ENCODE measurements around the gene MRPL53. TPM values are rescaled to one million over a fixed set of nuclear protein-coding genes. Genes with fewer than 3 reads are reported as not detected.
A peak's percentile ranks its signal among the peaks of the same experiment; 100 is the strongest.
"Not testable (repeated sequence)": the region's sequence is repeated elsewhere in the genome, so short reads cannot be mapped to it uniquely, and the experiment has no call there.

MRPL53 gene
- total RNA-seq, 1 donor from 2014 or later: 25.1 TPM

DNA sequence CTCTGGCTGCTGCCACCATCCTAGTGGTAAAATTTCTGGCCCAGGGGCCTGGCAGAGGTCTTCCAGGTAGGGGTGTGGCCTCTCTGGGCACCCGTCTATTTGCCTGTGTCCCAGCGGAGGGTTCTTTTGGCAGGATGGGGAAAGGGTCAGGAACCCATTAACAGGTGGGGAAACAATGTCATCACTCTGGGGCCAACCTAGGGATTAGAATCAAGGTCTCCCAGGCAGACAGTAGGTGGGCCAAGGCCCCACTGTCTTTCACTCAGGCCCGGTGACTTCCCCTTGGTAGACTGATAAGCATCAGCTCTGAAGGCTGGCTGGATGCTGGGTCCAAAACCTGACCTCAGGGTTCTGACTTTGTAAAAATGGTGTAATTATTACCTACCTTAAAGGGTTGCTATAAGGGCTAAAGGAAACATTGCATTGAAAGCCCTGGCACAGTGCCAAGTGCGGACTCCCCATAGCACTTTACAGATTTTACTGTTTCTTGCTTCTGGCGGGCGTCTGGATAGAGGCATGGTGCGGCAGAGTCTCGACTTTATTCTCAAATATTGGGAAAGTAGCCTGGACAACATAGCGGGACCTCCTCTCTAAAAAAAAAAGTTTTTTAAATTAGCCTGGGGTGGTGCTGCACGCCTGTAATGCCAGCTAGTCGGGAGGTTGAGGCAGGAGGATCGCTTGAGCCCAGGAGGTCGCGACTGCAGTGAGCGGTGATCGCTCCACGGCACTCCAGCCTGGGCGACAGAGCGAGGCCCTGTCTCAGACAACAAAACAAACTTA lies 24.7 kb upstream of the MRPL53 start:
- Histone ChIP-seq H3K27me3 (ENCODE audit: control insufficient read depth in 3 of 3, insufficient read depth in 3 of 3, low read length in 3 of 3) (peaks cover 45 to 56% (median 54%) of the 10 kb centered on the region in 3 donors), H3K9me3 (ENCODE audit: control insufficient read depth in 3 of 3, low read length in 3 of 3) (no peaks in the 10 kb centered on the region), H3K4me3 (ENCODE audit: low read length in 3 of 3) (peak overlapping the region; percentile 14 to 60 (median 59)), H3K4me1 (ENCODE audit: control insufficient read depth in 3 of 3, insufficient read depth in 3 of 3, low read length in 3 of 3) (peaks cover 19 to 23% (median 21%) of the 10 kb centered on the region in 3 donors), H3K36me3 (ENCODE audit: control insufficient read depth in 3 of 3, insufficient read depth in 3 of 3, low read length in 3 of 3) (peaks cover 19 to 23% (median 20%) of the 10 kb centered on the region in 3 donors), H3K9ac (ENCODE audit: low read depth in 1 of 3, low read length in 3 of 3) (peak overlapping the region in 2 of 3 donors; percentile 33 to 40), H3K27ac (ENCODE audit: low read depth, low read length) (no peak overlapping the region)

DNA sequence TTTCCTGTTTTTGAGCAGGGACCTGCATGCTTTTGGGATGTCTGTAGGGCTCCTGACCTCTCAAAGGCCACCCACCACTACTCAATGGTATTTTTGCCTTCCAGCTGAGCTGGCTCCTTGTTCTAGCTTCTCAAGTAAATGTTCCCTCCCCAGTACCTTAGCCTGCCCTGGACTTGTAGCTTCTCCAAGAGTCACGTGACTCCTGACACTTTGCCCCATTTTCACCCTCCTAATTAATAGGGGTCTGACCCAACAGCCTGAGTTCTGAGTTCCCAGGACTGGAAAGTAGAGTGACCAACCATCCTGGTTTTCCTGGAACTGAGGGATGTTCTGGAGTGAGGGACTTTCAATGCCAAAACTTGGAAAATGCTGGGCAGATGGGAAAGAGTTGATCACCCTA lies 23.0 kb upstream of the MRPL53 start:
- peaks cover 36 to 39% (median 37%) of the 10 kb centered on the region in 3 donors for H3K36me3 ChIP-seq (ENCODE audit: control insufficient read depth in 3 of 3, insufficient read depth in 3 of 3, low read length in 3 of 3)
- H3K9me3 ChIP-seq (ENCODE audit: control insufficient read depth in 3 of 3, low read length in 3 of 3): no peaks in the 10 kb centered on the region
- no peak overlapping the region for H3K9ac ChIP-seq (ENCODE audit: low read depth in 1 of 3, low read length in 3 of 3)
- H3K27me3 ChIP-seq (ENCODE audit: control insufficient read depth in 3 of 3, insufficient read depth in 3 of 3, low read length in 3 of 3): peaks cover 32 to 40% (median 39%) of the 10 kb centered on the region in 3 donors
- peaks cover 19 to 23% (median 21%) of the 10 kb centered on the region in 3 donors for H3K4me1 ChIP-seq (ENCODE audit: control insufficient read depth in 3 of 3, insufficient read depth in 3 of 3, low read length in 3 of 3)
- H3K27ac ChIP-seq (ENCODE audit: low read depth, low read length): no peak overlapping the region
- no peak overlapping the region for H3K4me3 ChIP-seq (ENCODE audit: low read length in 3 of 3)

DNA sequence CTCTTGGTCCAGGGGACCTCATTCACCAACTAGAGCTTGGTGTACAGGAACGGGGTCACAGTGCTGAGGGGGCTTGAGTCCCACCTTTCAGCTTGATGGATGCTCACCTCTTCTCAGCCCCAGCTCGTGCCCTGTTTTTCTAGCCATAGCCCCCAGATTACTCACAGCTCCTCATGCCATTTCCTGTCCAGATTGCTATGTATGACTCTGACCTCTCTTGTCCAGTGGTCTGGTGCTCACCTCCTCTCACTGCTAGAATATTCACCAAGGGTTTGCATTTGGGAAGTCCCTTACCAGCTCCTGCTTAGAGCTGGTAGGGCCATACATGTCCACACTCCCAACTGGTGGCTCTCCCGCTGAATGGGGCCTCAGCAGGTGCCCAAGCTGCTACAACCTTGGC lies 21.1 kb upstream of the MRPL53 start:
- Histone ChIP-seq H3K9me3 (ENCODE audit: control insufficient read depth in 3 of 3, low read length in 3 of 3) (no peaks in the 10 kb centered on the region), H3K4me1 (ENCODE audit: control insufficient read depth in 3 of 3, insufficient read depth in 3 of 3, low read length in 3 of 3) (peaks cover 9 to 12% (median 11%) of the 10 kb centered on the region in 3 donors), H3K9ac (ENCODE audit: low read depth in 1 of 3, low read length in 3 of 3) (no peak overlapping the region), H3K4me3 (ENCODE audit: low read length in 3 of 3) (no peak overlapping the region), H3K27me3 (ENCODE audit: control insufficient read depth in 3 of 3, insufficient read depth in 3 of 3, low read length in 3 of 3) (peaks cover 15 to 21% (median 20%) of the 10 kb centered on the region in 3 donors), H3K36me3 (ENCODE audit: control insufficient read depth in 3 of 3, insufficient read depth in 3 of 3, low read length in 3 of 3) (peaks cover 46 to 54% (median 49%) of the 10 kb centered on the region in 3 donors), H3K27ac (ENCODE audit: low read depth, low read length) (no peak overlapping the region)

DNA sequence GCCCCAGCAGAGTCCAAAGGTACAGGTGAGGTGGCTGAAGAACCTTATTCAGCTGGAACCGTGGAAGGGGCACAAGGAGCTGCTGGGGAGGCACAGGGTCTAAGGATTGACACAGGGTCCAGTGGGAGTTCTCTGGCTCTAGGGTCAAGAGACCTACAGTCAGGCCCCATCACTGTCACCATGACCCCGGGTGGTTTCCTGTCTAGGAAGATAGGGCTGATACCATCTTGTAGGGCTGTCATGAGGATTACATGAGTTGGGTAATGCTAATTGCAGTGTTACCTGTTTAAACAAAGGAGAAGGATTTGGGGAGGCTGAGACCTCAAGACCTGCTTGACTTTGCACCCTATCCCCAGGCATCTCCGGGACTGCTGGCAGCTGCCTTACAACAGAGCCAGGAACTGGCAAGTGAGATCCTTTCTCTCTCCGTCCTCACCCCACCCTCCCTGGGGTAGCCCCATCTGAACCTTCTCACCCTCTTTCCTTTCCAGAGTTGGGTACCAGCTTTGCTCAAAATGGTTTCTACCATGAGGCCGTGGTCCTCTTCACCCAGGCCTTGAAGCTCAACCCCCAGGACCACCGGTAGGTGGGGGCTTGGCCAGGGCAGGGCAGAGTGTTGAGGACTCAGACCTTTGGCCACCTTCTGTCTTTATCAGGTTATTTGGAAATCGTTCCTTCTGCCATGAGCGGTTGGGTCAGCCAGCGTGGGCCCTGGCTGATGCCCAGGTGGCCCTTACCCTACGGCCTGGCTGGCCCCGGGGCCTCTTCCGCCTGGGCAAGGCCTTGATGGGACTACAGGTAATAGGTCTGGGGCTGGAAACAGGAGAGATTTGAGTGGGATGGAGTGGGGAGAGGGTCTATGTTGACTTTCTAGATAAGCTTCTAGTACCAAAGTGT lies 19.4 kb upstream of the MRPL53 start:
- H3K4me1 ChIP-seq (ENCODE audit: control insufficient read depth in 3 of 3, insufficient read depth in 3 of 3, low read length in 3 of 3): no peaks in the 10 kb centered on the region
- H3K27ac ChIP-seq (ENCODE audit: low read depth, low read length): no peak overlapping the region
- peaks cover 46 to 55% (median 50%) of the 10 kb centered on the region in 3 donors for H3K36me3 ChIP-seq (ENCODE audit: control insufficient read depth in 3 of 3, insufficient read depth in 3 of 3, low read length in 3 of 3)
- H3K27me3 ChIP-seq (ENCODE audit: control insufficient read depth in 3 of 3, insufficient read depth in 3 of 3, low read length in 3 of 3): peaks cover 2 to 5% (median 4%) of the 10 kb centered on the region in 3 donors
- no peak overlapping the region for H3K4me3 ChIP-seq (ENCODE audit: low read length in 3 of 3)
- no peak overlapping the region for H3K9ac ChIP-seq (ENCODE audit: low read depth in 1 of 3, low read length in 3 of 3)
- H3K9me3 ChIP-seq (ENCODE audit: control insufficient read depth in 3 of 3, low read length in 3 of 3): no peaks in the 10 kb centered on the region

DNA sequence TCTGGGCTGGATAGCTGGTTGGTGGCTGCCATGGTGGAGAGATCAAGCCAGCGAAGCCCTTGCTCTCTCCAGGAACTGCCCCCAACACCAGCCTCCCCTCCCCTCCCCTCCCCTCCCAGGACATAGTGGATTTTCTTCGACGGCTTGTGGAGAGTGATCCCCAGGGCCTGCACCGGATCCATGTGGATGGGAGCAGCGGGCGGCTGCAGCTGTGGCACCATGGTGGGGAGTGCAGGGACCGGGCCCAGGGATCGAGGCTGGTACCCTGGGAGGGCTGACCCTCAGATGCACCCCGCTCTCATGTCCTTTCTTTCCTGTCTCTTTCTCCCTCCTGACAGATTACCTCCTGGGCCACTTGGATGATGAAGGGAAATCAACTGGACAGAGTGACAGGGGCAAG lies 17.4 kb upstream of the MRPL53 start:
- Histone ChIP-seq H3K9ac (ENCODE audit: low read depth in 1 of 3, low read length in 3 of 3) (no peak overlapping the region), H3K27ac (ENCODE audit: low read depth, low read length) (no peak overlapping the region), H3K9me3 (ENCODE audit: control insufficient read depth in 3 of 3, low read length in 3 of 3) (no peaks in the 10 kb centered on the region), H3K27me3 (ENCODE audit: control insufficient read depth in 3 of 3, insufficient read depth in 3 of 3, low read length in 3 of 3) (no peaks in the 10 kb centered on the region), H3K4me3 (ENCODE audit: low read length in 3 of 3) (no peak overlapping the region), H3K36me3 (ENCODE audit: control insufficient read depth in 3 of 3, insufficient read depth in 3 of 3, low read length in 3 of 3) (peaks cover 50 to 64% (median 57%) of the 10 kb centered on the region in 3 donors), H3K4me1 (ENCODE audit: control insufficient read depth in 3 of 3, insufficient read depth in 3 of 3, low read length in 3 of 3) (no peaks in the 10 kb centered on the region)

DNA sequence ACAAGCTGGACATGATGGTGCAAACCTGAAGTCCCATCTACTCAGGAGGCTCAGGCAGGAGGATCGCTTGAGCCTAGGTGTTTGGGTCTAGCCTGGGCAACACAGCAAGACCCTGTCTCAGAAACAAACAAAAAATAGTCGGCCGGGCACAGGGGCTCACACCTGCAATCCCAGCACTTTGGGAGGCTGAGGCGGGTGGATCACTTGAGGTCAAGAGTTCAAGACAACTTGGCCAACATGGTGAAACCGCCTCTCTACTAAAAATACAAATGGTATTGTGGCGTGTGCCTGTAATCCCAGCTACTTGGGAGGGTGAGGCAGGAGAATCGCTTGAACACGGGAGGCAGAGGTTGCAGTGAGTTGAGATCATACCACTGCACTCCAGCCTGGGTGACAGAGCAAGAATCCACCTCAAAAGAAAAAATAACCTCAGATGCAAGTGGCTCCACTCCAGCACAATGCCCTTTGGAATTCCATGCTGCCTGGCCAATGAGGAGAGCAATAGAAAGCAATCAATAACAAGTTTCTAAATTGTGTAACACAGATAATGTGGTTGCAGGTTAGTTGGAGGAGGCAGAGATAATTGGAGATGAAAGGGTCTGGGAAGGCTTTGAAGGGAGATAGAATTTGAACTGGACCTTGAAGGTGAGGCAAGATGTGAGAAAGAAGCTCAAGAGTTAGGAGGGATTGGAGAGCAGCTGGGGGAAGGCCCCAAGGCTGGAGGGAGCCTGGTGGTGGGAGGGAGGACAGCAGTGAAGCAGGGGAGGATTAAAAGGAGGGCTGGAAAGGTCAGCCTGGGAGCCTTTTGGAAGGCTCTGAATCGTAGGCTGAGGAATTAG lies 16.4 kb upstream of the MRPL53 start:
- Histone ChIP-seq H3K4me1 (ENCODE audit: control insufficient read depth in 3 of 3, insufficient read depth in 3 of 3, low read length in 3 of 3) (peaks cover 0 to 6% (median 3%) of the 10 kb centered on the region in 3 donors), H3K27me3 (ENCODE audit: control insufficient read depth in 3 of 3, insufficient read depth in 3 of 3, low read length in 3 of 3) (no peaks in the 10 kb centered on the region), H3K36me3 (ENCODE audit: control insufficient read depth in 3 of 3, insufficient read depth in 3 of 3, low read length in 3 of 3) (peaks cover 48 to 60% (median 51%) of the 10 kb centered on the region in 3 donors), H3K4me3 (ENCODE audit: low read length in 3 of 3) (no peak overlapping the region), H3K27ac (ENCODE audit: low read depth, low read length) (no peak overlapping the region), H3K9ac (ENCODE audit: low read depth in 1 of 3, low read length in 3 of 3) (no peak overlapping the region), H3K9me3 (ENCODE audit: control insufficient read depth in 3 of 3, low read length in 3 of 3) (no peaks in the 10 kb centered on the region)

DNA sequence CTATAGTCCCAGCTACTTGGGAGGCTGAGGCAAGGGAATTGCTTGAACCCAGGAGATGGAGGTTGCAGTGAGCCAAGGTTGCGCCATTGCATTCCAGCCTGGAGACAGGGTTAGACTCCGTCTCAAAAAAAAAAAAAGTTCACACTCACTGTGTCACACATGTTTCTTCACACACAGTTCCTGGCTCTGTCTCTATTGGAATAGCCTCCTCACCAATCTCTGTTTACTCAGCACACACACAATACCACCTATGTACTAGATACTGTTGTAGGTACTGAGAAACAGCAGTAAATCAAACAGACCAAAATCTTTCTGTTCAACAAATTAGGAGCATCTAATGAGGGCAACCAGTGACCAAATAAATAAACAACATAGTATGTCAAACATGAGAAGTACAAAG lies 13.7 kb upstream of the MRPL53 start:
- no peaks in the 10 kb centered on the region for H3K27me3 ChIP-seq (ENCODE audit: control insufficient read depth in 3 of 3, insufficient read depth in 3 of 3, low read length in 3 of 3)
- H3K9me3 ChIP-seq (ENCODE audit: control insufficient read depth in 3 of 3, low read length in 3 of 3): no peaks in the 10 kb centered on the region
- no peak overlapping the region for H3K9ac ChIP-seq (ENCODE audit: low read depth in 1 of 3, low read length in 3 of 3)
- H3K4me1 ChIP-seq (ENCODE audit: control insufficient read depth in 3 of 3, insufficient read depth in 3 of 3, low read length in 3 of 3): peaks cover 16 to 30% (median 20%) of the 10 kb centered on the region in 3 donors
- H3K27ac ChIP-seq (ENCODE audit: low read depth, low read length): no peak overlapping the region
- no peak overlapping the region for H3K4me3 ChIP-seq (ENCODE audit: low read length in 3 of 3)
- H3K36me3 ChIP-seq (ENCODE audit: control insufficient read depth in 3 of 3, insufficient read depth in 3 of 3, low read length in 3 of 3): peaks cover 23 to 37% (median 25%) of the 10 kb centered on the region in 3 donors

DNA sequence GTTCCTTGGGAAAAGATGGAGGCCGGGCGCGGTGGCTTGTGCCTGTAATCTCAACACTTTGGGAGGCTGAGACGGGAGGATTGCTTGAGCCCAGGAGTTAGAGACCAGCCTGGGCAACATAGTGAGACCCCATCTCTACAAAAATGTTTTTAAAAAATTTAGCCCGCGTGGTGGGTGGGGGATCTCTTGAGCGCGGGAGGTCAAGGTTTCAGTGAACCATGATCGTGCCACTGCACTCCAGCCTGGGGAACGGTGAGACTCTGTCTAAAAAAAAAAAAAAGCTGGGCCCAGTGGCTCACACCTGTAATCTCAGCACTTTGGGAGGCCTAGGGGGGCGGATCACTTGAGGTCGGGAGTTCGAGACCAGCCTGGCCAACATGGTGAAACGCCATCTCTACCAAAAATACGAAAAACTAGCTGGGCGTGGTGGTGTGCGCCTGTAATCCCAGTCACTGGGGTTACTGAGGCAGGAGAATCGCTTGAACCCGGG lies 11.2 kb upstream of the MRPL53 start:
- H3K27me3 ChIP-seq (ENCODE audit: control insufficient read depth in 3 of 3, insufficient read depth in 3 of 3, low read length in 3 of 3); H3K27ac ChIP-seq (ENCODE audit: low read depth, low read length); H3K9me3 ChIP-seq (ENCODE audit: control insufficient read depth in 3 of 3, low read length in 3 of 3): not testable (repeated sequence)
- Histone ChIP-seq H3K4me1 (ENCODE audit: control insufficient read depth in 3 of 3, insufficient read depth in 3 of 3, low read length in 3 of 3) (peaks cover 22 to 37% (median 26%) of the 10 kb centered on the region in 3 donors), H3K9ac (ENCODE audit: low read depth in 1 of 3, low read length in 3 of 3) (peak overlapping the region; percentile 69 to 93 (median 86)), H3K4me3 (ENCODE audit: low read length in 3 of 3) (peak overlapping the region; percentile 85 to 100 (median 98)), H3K36me3 (ENCODE audit: control insufficient read depth in 3 of 3, insufficient read depth in 3 of 3, low read length in 3 of 3) (peaks cover 12 to 27% (median 22%) of the 10 kb centered on the region in 3 donors)

Data from skeletal muscle tissue (tissue), 4 donors.